Adrenal gland (tissue), 12 donors: Measurements from ENCODE around the gene HMGB4. TPM values are rescaled to one million over a fixed set of nuclear protein-coding genes. Genes with fewer than 3 reads are reported as not detected.

Source experiments
- DNase-seq, 7 donors: peaks; one replicate each; pipeline ENCODE4 v3.0.0-alpha.2; 2019 to 2020
- H3K27ac ChIP-seq, 5 donors: fragments of 200-600 bp; sonication (generic) in 4 of 5; 1 replicate in 3 of 5; 2 replicates in 2 of 5; pipeline versions ENCODE4 v1.5.1 to v1.8.0; 2016 to 2020; ENCODE audit warnings: mild to moderate bottlenecking in 1 of 5
- H3K27me3 ChIP-seq: fragments of 200-600 bp; 2 replicates; pipeline ENCODE4 v1.8.0; 2021
- H3K36me3 ChIP-seq, 2 donors: fragments of 200-600 bp; replicated peaks in 1 of 2; 1 replicate in 1 of 2; 2 replicates in 1 of 2; pipeline versions ENCODE4 v1.5.1 to v1.8.0; 2018 to 2022
- H3K4me1 ChIP-seq, 2 donors: fragments of 200-600 bp; replicated peaks in 1 of 2; 1 replicate in 1 of 2; 2 replicates in 1 of 2; pipeline versions ENCODE4 v1.5.1 to v1.8.0; 2018 to 2021
- H3K4me3 ChIP-seq, 4 donors: fragments of 200-600 bp; sonication (generic) in 3 of 4; one replicate each; pipeline ENCODE4 v1.5.1; 2016 to 2018
- H3K9me3 ChIP-seq, 3 donors: fragments of 200-600 bp; sonication (generic) in 1 of 3; replicated peaks in 1 of 3; 1 replicate in 2 of 3; 2 replicates in 1 of 3; pipeline versions ENCODE4 v1.5.1 to v1.8.0; 2016 to 2021
- CTCF ChIP-seq, 6 experiments: fragments of 450-650 bp in 4 of 6; fragments of 200-600 bp in 2 of 6; sonication (generic) in 1 of 6; IDR thresholded peaks; 1 replicate in 5 of 6; 2 replicates in 1 of 6; pipeline versions ENCODE4 v1.5.1 to v1.8.0; 2016 to 2021; ENCODE audit warnings: antibody characterized with exemption in 6 of 6, mild to moderate bottlenecking in 2 of 6, moderate library complexity in 1 of 6
- POLR2A ChIP-seq, 2 donors: fragments of 450-650 bp; IDR thresholded peaks; one replicate each; pipeline ENCODE4 v1.6.1; 2017; ENCODE audit warnings: antibody characterized with exemption in 2 of 2, mild to moderate bottlenecking in 2 of 2, moderate library complexity in 1 of 2
- WGBS, 4 donors: extraction: QIAGEN DNeasy Blood & Tissue Kit in 2 of 4; methylation state at CpG; one replicate each; pipeline versions ENCODE4 v1.1.5 to v1.1.7; 2013 to 2017; 5-methylcytosine and 5-hydroxymethylcytosine counted together
- intact Hi-C, 2 donors: fragments of 100-400 bp; cut with DNase I; formaldehyde crosslinking; loops; one replicate each; pipeline versions ENCODE4 v1.14.1 to v1.15.0; 2022 to 2023
- polyA plus RNA-seq, 3 donors: library from polyadenylated mRNA; stranded (reverse); fragments of 200-250 nt in 2 of 3; fragments of 350-450 nt in 1 of 3; fragmentation: Illumina TruSeq in 1 of 3; extraction: RNeasy Lipid Tissue Mini Kit (QIAGEN cat#74804) in 1 of 3; gene quantifications; one replicate each; pipeline ENCODE4 v1.2.3, GENCODE V29; 2013 to 2014
- total RNA-seq, 9 donors: library from RNA; depleted of rRNA in 4 of 9; stranded (reverse); fragments of >200 nt in 4 of 9; fragments of 120-200 nt in 1 of 9; fragmentation: NEBNext Ultra II Directional in 1 of 9; extraction: Animal tissue kit (Norgen Biotek cat#: 25700) in 1 of 9; gene quantifications; one replicate each; pipeline versions ENCODE4 v1.1.0 to v1.2.4, GENCODE V29; 2013 to 2023
- donor health status: healthy with polysubstance abuse.
- donor health status: Bipolar disorder and iron deficiency.
- donor health status: DM: yes; HTN: yes; CAD: no.
- donor health status: DM: no; HTN: no; CAD: no.
- donor health status: DM: no; HTN: no; CAD: no.
- donor health status: DM: yes; HTN: yes; CAD: no.

HMGB4 gene
- total and polyA plus RNA-seq, 12 donors = not detected

- WGBS, 4 donors = 77 to 100% (median 91%) methylated on average over 1 of the region's 1 CpG; no CpG with 5 or more reads in 1 of the 4 donors
- H3K27ac ChIP-seq = no peak overlapping the region
- no peaks in the 10 kb centered on the region for H3K27me3 ChIP-seq
- intact Hi-C loops = no loop called here
- no peaks in the 10 kb centered on the region for H3K4me1 ChIP-seq
- no peaks in the 10 kb centered on the region for H3K9me3 ChIP-seq
- no peak for DNase-seq
- no peak for TF ChIP-seq POLR2A (IDR thresholded peaks at IDR 0.05)
- no peak for TF ChIP-seq CTCF (IDR thresholded peaks at IDR 0.05)
- H3K4me3 ChIP-seq = no peak overlapping the region
- no peaks in the 10 kb centered on the region for H3K36me3 ChIP-seq
Observed at GRCh38 chr1:33824971-33825370, 38.9 kb upstream of the HMGB4 start.

GRCh38 chr1:33825506-33825905 is 38.4 kb upstream of the HMGB4 start:
- WGBS, 4 donors = 82 to 94% (median 91%) methylated on average over 10 of the region's 10 CpGs
- H3K9me3 ChIP-seq = no peaks in the 10 kb centered on the region
- no peak overlapping the region for H3K4me3 ChIP-seq
- no peaks in the 10 kb centered on the region for H3K36me3 ChIP-seq
- H3K4me1 ChIP-seq = no peaks in the 10 kb centered on the region
- no peaks in the 10 kb centered on the region for H3K27me3 ChIP-seq
- no peak overlapping the region for H3K27ac ChIP-seq
- intact Hi-C loops = no loop called here
- DNase-seq = no peak
- TF ChIP-seq CTCF (IDR thresholded peaks at IDR 0.05) = no peak
- no peak for TF ChIP-seq POLR2A (IDR thresholded peaks at IDR 0.05)

DNA sequence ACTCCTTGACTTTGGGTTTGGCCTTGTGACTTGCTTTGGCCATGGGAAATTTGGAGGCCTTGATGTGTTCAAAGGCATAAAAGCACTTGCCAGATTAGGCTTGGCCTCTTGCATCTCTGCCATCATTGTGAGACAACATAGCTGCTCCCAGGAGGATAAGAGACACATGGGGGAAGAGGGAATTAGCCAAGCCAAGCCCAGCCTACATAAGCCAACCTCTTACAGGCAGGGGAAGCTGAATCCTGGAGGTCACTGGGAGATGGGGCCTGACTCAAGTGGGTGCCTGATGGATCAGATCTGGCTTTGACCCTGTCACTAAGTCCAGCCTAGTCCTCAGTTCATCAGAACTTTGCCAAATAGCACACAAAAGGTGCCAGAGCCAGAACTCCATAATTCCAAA is 37.6 kb upstream of the HMGB4 start:
- Histone ChIP-seq H3K27ac (no peak overlapping the region), H3K4me3 (no peak overlapping the region), H3K9me3 (no peaks in the 10 kb centered on the region), H3K4me1 (no peaks in the 10 kb centered on the region), H3K27me3 (no peaks in the 10 kb centered on the region), H3K36me3 (no peaks in the 10 kb centered on the region)
- no peak for DNase-seq
- TF ChIP-seq POLR2A (IDR thresholded peaks at IDR 0.05) (no peak), CTCF (IDR thresholded peaks at IDR 0.05) (no peak)
- intact Hi-C loops = no loop called here

DNA sequence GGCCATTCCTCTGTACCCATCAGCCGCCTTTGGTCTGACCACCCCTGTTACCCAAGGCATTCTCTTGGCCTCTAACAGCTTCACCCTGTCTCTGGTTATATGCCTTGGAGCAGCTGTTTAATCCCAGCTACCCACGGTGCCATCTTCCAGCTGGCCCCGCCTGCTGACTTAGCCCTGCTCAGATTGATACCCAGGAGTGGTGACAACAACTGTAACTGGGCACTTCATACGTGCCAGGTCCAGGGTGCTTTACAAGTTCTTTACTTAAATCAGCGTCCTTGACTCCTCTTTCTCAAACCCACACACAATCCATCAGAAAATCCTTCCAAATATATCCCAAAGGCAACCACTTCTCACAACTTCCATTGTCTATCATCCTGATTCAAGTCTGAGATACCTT is 37.2 kb upstream of the HMGB4 start:
- DNase-seq = no peak
- Histone ChIP-seq H3K4me3 (no peak overlapping the region), H3K27me3 (no peaks in the 10 kb centered on the region), H3K4me1 (no peaks in the 10 kb centered on the region), H3K27ac (no peak overlapping the region), H3K9me3 (no peaks in the 10 kb centered on the region), H3K36me3 (no peaks in the 10 kb centered on the region)
- no peak for TF ChIP-seq CTCF (IDR thresholded peaks at IDR 0.05)
- no peak for TF ChIP-seq POLR2A (IDR thresholded peaks at IDR 0.05)
- intact Hi-C loops = no loop called here
- WGBS, 4 donors = 91 to 97% (median 93%) methylated on average over 5 of the region's 5 CpGs
